Measurements from ENCODE around the gene C11orf86.

The C11orf86 gene

GRCh38 chr11:66962247-66962646 lies 12.9 kb upstream of the C11orf86 start:
- no peak overlapping the region for H3K27ac ChIP-seq
- no peaks in the 10 kb centered on the region for H3K79me2 ChIP-seq
- no peak for TF ChIP-seq CTCF (IDR thresholded peaks at IDR 0.05)
- no peaks in the 10 kb centered on the region for H3K27me3 ChIP-seq (ENCODE audit: control insufficient read depth, insufficient read depth, low read length)
- peaks cover 3% of the 10 kb centered on the region for H3K4me1 ChIP-seq
- no peak overlapping the region for H2AFZ ChIP-seq
- H3K36me3 ChIP-seq (ENCODE audit: control insufficient read depth, insufficient read depth, low read length), result no peaks in the 10 kb centered on the region
- H3K4me2 ChIP-seq (ENCODE audit: low read length), result no peak overlapping the region
- H3K9me3 ChIP-seq (ENCODE audit: control insufficient read depth, low read length), result no peaks in the 10 kb centered on the region
- no peak overlapping the region for H3K9ac ChIP-seq
- no peak overlapping the region for H3K4me3 ChIP-seq (ENCODE audit: low read depth, low read length)

GRCh38 chr11:66962801-66963200 lies 12.3 kb upstream of the C11orf86 start:
- H3K27ac ChIP-seq, result no peak overlapping the region
- no peak overlapping the region for H3K9ac ChIP-seq
- no peak overlapping the region for H2AFZ ChIP-seq
- peaks cover 3% of the 10 kb centered on the region for H3K4me1 ChIP-seq
- no peak overlapping the region for H3K4me2 ChIP-seq (ENCODE audit: low read length)
- H3K9me3 ChIP-seq (ENCODE audit: control insufficient read depth, low read length), result no peaks in the 10 kb centered on the region
- no peak for TF ChIP-seq CTCF (IDR thresholded peaks at IDR 0.05)
- H3K79me2 ChIP-seq, result no peaks in the 10 kb centered on the region
- H3K4me3 ChIP-seq (ENCODE audit: low read depth, low read length), result no peak overlapping the region
- no peaks in the 10 kb centered on the region for H3K27me3 ChIP-seq (ENCODE audit: control insufficient read depth, insufficient read depth, low read length)
- no peaks in the 10 kb centered on the region for H3K36me3 ChIP-seq (ENCODE audit: control insufficient read depth, insufficient read depth, low read length)

GRCh38 chr11:66964495-66964894 lies 10.6 kb upstream of the C11orf86 start:
- H3K4me2 ChIP-seq (ENCODE audit: low read length), result no peak overlapping the region
- no peak overlapping the region for H3K9ac ChIP-seq
- H2AFZ ChIP-seq, result no peak overlapping the region
- no peak overlapping the region for H3K4me3 ChIP-seq (ENCODE audit: low read depth, low read length)
- no peak for TF ChIP-seq CTCF (IDR thresholded peaks at IDR 0.05)
- no peaks in the 10 kb centered on the region for H3K27me3 ChIP-seq (ENCODE audit: control insufficient read depth, insufficient read depth, low read length)
- no peaks in the 10 kb centered on the region for H3K9me3 ChIP-seq (ENCODE audit: control insufficient read depth, low read length)
- H3K4me1 ChIP-seq, result no peaks in the 10 kb centered on the region
- no peak overlapping the region for H3K27ac ChIP-seq
- H3K79me2 ChIP-seq, result no peaks in the 10 kb centered on the region
- no peaks in the 10 kb centered on the region for H3K36me3 ChIP-seq (ENCODE audit: control insufficient read depth, insufficient read depth, low read length)

GRCh38 chr11:66966351-66966750 lies 8.8 kb upstream of the C11orf86 start:
- peaks cover 3% of the 10 kb centered on the region for H3K4me1 ChIP-seq
- no peak for TF ChIP-seq CTCF (IDR thresholded peaks at IDR 0.05)
- H3K27me3 ChIP-seq (ENCODE audit: control insufficient read depth, insufficient read depth, low read length), result no peaks in the 10 kb centered on the region
- no peaks in the 10 kb centered on the region for H3K79me2 ChIP-seq
- H3K9me3 ChIP-seq (ENCODE audit: control insufficient read depth, low read length), result no peaks in the 10 kb centered on the region
- no peak overlapping the region for H3K27ac ChIP-seq
- H3K9ac ChIP-seq, result no peak overlapping the region
- no peak overlapping the region for H3K4me3 ChIP-seq (ENCODE audit: low read depth, low read length)
- no peak overlapping the region for H3K4me2 ChIP-seq (ENCODE audit: low read length)
- no peak overlapping the region for H2AFZ ChIP-seq
- no peaks in the 10 kb centered on the region for H3K36me3 ChIP-seq (ENCODE audit: control insufficient read depth, insufficient read depth, low read length)

- Histone ChIP-seq H3K4me2 (ENCODE audit: low read length) (no peak overlapping the region), H3K9ac (no peak overlapping the region), H3K27me3 (ENCODE audit: control insufficient read depth, insufficient read depth, low read length) (no peaks in the 10 kb centered on the region), H3K36me3 (ENCODE audit: control insufficient read depth, insufficient read depth, low read length) (no peaks in the 10 kb centered on the region), H3K4me3 (ENCODE audit: low read depth, low read length) (no peak overlapping the region), H3K9me3 (ENCODE audit: control insufficient read depth, low read length) (no peaks in the 10 kb centered on the region), H3K27ac (no peak overlapping the region), H3K79me2 (no peaks in the 10 kb centered on the region), H3K4me1 (peaks cover 3% of the 10 kb centered on the region), H2AFZ (no peak overlapping the region)
- no peak for TF ChIP-seq CTCF (IDR thresholded peaks at IDR 0.05)
Observed at GRCh38 chr11:66967670-66968425, 7.3 kb upstream of the C11orf86 start.

Data from parathyroid adenoma (tissue), 2 donors.